ENCODE results near the gene SENP7. TPM values are rescaled to one million over a fixed set of nuclear protein-coding genes. Genes with fewer than 3 reads are reported as not detected.

The SENP7 gene
- total and polyA plus RNA-seq, 2 experiments from 2014 or later: 3.5 to 8.2 TPM

DNA sequence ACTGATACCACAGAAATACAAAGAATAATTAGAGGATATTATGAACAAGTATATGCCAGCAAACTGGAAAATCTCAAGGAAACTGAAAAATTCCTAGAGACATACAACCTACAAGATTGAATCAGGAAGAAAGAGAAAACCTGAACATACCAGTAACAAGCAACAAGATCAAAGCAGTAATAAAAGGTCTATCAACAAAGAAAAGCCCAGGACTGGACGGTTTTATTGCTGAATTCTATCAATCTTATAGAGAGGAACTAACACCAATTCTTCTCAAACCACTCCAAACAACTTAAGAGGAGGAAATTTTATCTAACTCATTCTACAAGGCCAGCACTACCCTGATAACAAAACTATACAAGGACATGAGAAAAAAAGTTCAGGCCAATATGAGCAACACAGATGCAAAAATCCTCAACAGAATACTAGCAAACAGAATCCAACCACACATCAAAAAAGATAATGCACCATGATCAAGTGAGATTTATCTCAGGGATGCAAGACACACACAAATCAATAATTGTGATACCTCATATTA is 121.5 kb downstream of the SENP7 start:
- TF ChIP-seq EZH2 (IDR thresholded peaks at IDR 0.05; ENCODE audit: insufficient read depth, poor library complexity, severe bottlenecking): no peak
- no peak for TF ChIP-seq EZH2phosphoT487 (IDR thresholded peaks at IDR 0.05; ENCODE audit: insufficient read depth, low read depth)
- Histone ChIP-seq H3F3A (ENCODE audit: insufficient read depth) (no peaks in the 10 kb centered on the region), H3K79me2 (ENCODE audit: insufficient read depth) (no peaks in the 10 kb centered on the region), H2AFZ (no peak overlapping the region), H3K9ac (no peak overlapping the region), H3K36me3 (ENCODE audit: low read depth) (0 out of 2 replicates have a peak, but pooled peaks cover 8% of the 10 kb centered on the region), H3K9me2 (ENCODE audit: insufficient read depth) (no peaks in the 10 kb centered on the region), H3K27me3 (replicated peaks; ENCODE audit: insufficient read depth) (no peaks in the 10 kb centered on the region), H3K4me2 (ENCODE audit: unreplicated experiment) (no peak overlapping the region), H3K9me3 (ENCODE audit: low read depth) (no peaks in the 10 kb centered on the region), H3K4me3 (no peak overlapping the region), H3K27ac (no peak overlapping the region), H3K4me1 (ENCODE audit: insufficient read depth) (no peaks in the 10 kb centered on the region), H4K20me1 (ENCODE audit: insufficient read depth) (no peaks in the 10 kb centered on the region)
- WGBS, 2 experiments (ENCODE audit: low coverage in 1 of 2, low lambda C conversion rate in 2 of 2, missing lambda C conversion rate in 2 of 2): 79 to 89% methylated on average over 1 of the region's 1 CpG
- in situ Hi-C loops (cut with MboI): no loop called here
- DNase-seq: no peak

GRCh38 chr3:101388706-101389105 is 124.3 kb downstream of the SENP7 start:
- in situ Hi-C loops (cut with MboI): no loop called here
- H3K9me3 ChIP-seq (ENCODE audit: low read depth): no peaks in the 10 kb centered on the region

GRCh38 chr3:101387351-101387750 is 125.7 kb downstream of the SENP7 start:
- 84 to 89% methylated on average over 5 of the region's 5 CpGs for WGBS, 2 experiments (ENCODE audit: low coverage in 1 of 2, low lambda C conversion rate in 2 of 2, missing lambda C conversion rate in 2 of 2)
- no peaks in the 10 kb centered on the region for H3F3A ChIP-seq (ENCODE audit: insufficient read depth)
- no peaks in the 10 kb centered on the region for H4K20me1 ChIP-seq (ENCODE audit: insufficient read depth)
- TF ChIP-seq EZH2phosphoT487 (IDR thresholded peaks at IDR 0.05; ENCODE audit: insufficient read depth, low read depth) (no peak), EZH2 (IDR thresholded peaks at IDR 0.05; ENCODE audit: insufficient read depth, poor library complexity, severe bottlenecking) (no peak)
- DNase-seq: no peak
- H3K9me2 ChIP-seq (ENCODE audit: insufficient read depth): no peaks in the 10 kb centered on the region
- H3K27ac ChIP-seq: no peak overlapping the region
- H3K27me3 ChIP-seq (replicated peaks; ENCODE audit: insufficient read depth): no peaks in the 10 kb centered on the region
- in situ Hi-C loops (cut with MboI): no loop called here
- no peaks in the 10 kb centered on the region for H3K36me3 ChIP-seq (ENCODE audit: low read depth)
- no peaks in the 10 kb centered on the region for H3K4me1 ChIP-seq (ENCODE audit: insufficient read depth)
- no peaks in the 10 kb centered on the region for H3K79me2 ChIP-seq (ENCODE audit: insufficient read depth)
- H2AFZ ChIP-seq: no peak overlapping the region
- no peak overlapping the region for H3K9ac ChIP-seq
- H3K9me3 ChIP-seq (ENCODE audit: low read depth): no peaks in the 10 kb centered on the region
- no peak overlapping the region for H3K4me2 ChIP-seq (ENCODE audit: unreplicated experiment)
- no peak overlapping the region for H3K4me3 ChIP-seq

More at GRCh38 chr3:101388706-101389105, 124.3 kb downstream of the SENP7 start:
- Histone ChIP-seq H3K36me3 (ENCODE audit: low read depth) (0 out of 2 replicates have a peak, but pooled peaks cover 3% of the 10 kb centered on the region), H3K9me2 (ENCODE audit: insufficient read depth) (no peaks in the 10 kb centered on the region), H3K27ac (no peak overlapping the region), H3F3A (ENCODE audit: insufficient read depth) (no peaks in the 10 kb centered on the region), H4K20me1 (ENCODE audit: insufficient read depth) (no peaks in the 10 kb centered on the region), H2AFZ (no peak overlapping the region), H3K4me3 (no peak overlapping the region), H3K4me1 (ENCODE audit: insufficient read depth) (no peaks in the 10 kb centered on the region), H3K27me3 (replicated peaks; ENCODE audit: insufficient read depth) (no peaks in the 10 kb centered on the region), H3K9ac (no peak overlapping the region), H3K79me2 (ENCODE audit: insufficient read depth) (no peaks in the 10 kb centered on the region), H3K4me2 (ENCODE audit: unreplicated experiment) (no peak overlapping the region)
- no peak for TF ChIP-seq EZH2phosphoT487 (IDR thresholded peaks at IDR 0.05; ENCODE audit: insufficient read depth, low read depth)
- no peak for TF ChIP-seq EZH2 (IDR thresholded peaks at IDR 0.05; ENCODE audit: insufficient read depth, poor library complexity, severe bottlenecking)
- no peak for DNase-seq

- H3K9me3 ChIP-seq (ENCODE audit: low read depth): no peaks in the 10 kb centered on the region
- no peak for DNase-seq
- no peak overlapping the region for H2AFZ ChIP-seq
- TF ChIP-seq EZH2phosphoT487 (IDR thresholded peaks at IDR 0.05; ENCODE audit: insufficient read depth, low read depth) (no peak), EZH2 (IDR thresholded peaks at IDR 0.05; ENCODE audit: insufficient read depth, poor library complexity, severe bottlenecking) (no peak)
- H4K20me1 ChIP-seq (ENCODE audit: insufficient read depth): no peaks in the 10 kb centered on the region
- no peaks in the 10 kb centered on the region for H3K79me2 ChIP-seq (ENCODE audit: insufficient read depth)
- H3K4me2 ChIP-seq (ENCODE audit: unreplicated experiment): no peak overlapping the region
- no peak overlapping the region for H3K4me3 ChIP-seq
- H3K27me3 ChIP-seq (replicated peaks; ENCODE audit: insufficient read depth): no peaks in the 10 kb centered on the region
- H3K9ac ChIP-seq: no peak overlapping the region
- H3K4me1 ChIP-seq (ENCODE audit: insufficient read depth): no peaks in the 10 kb centered on the region
- no peaks in the 10 kb centered on the region for H3K36me3 ChIP-seq (ENCODE audit: low read depth)
- no peaks in the 10 kb centered on the region for H3F3A ChIP-seq (ENCODE audit: insufficient read depth)
- WGBS, 2 experiments (ENCODE audit: low coverage in 1 of 2, low lambda C conversion rate in 2 of 2, missing lambda C conversion rate in 2 of 2): 93 to 94% methylated on average over 10 of the region's 10 CpGs
- H3K9me2 ChIP-seq (ENCODE audit: insufficient read depth): no peaks in the 10 kb centered on the region
- in situ Hi-C loops (cut with MboI): no loop called here
- no peak overlapping the region for H3K27ac ChIP-seq
Measured at GRCh38 chr3:101384426-101384825, 128.6 kb downstream of the SENP7 start.

GRCh38 chr3:101383656-101384055 is 129.4 kb downstream of the SENP7 start:
- Histone ChIP-seq H3K4me3 (no peak overlapping the region), H3K79me2 (ENCODE audit: insufficient read depth) (no peaks in the 10 kb centered on the region), H3F3A (ENCODE audit: insufficient read depth) (no peaks in the 10 kb centered on the region), H4K20me1 (ENCODE audit: insufficient read depth) (no peaks in the 10 kb centered on the region), H3K36me3 (ENCODE audit: low read depth) (no peaks in the 10 kb centered on the region), H3K27ac (no peak overlapping the region), H2AFZ (no peak overlapping the region), H3K9me2 (ENCODE audit: insufficient read depth) (no peaks in the 10 kb centered on the region), H3K9ac (no peak overlapping the region), H3K27me3 (replicated peaks; ENCODE audit: insufficient read depth) (no peaks in the 10 kb centered on the region), H3K9me3 (ENCODE audit: low read depth) (no peaks in the 10 kb centered on the region), H3K4me2 (ENCODE audit: unreplicated experiment) (no peak overlapping the region), H3K4me1 (ENCODE audit: insufficient read depth) (no peaks in the 10 kb centered on the region)
- WGBS, 2 experiments (ENCODE audit: low coverage in 1 of 2, low lambda C conversion rate in 2 of 2, missing lambda C conversion rate in 2 of 2): 85% methylated on average over 4 of the region's 4 CpGs
- in situ Hi-C loops (cut with MboI): no loop called here
- TF ChIP-seq EZH2phosphoT487 (IDR thresholded peaks at IDR 0.05; ENCODE audit: insufficient read depth, low read depth) (no peak), EZH2 (IDR thresholded peaks at IDR 0.05; ENCODE audit: insufficient read depth, poor library complexity, severe bottlenecking) (no peak)
- DNase-seq: no peak

Data from GM23248 (cell line).